Calu3 (cell line): Measurements from ENCODE around the gene SIRT5. TPM values are rescaled to one million over a fixed set of nuclear protein-coding genes. Genes with fewer than 3 reads are reported as not detected.

Source experiments
- BruUV-seq: library from RNA; stranded (reverse); fragments of 400-500 nt; replicated peaks from 2 replicates; lab custom pipeline; 2021; lab: Mats Ljungman, UMichigan
- CTCF ChIA-PET: fragments of 300-600 bp; sonication (Branson Sonifier 250); formaldehyde crosslinking; loops from one replicate; lab custom pipeline; 2022; ENCODE audit warnings: antibody characterized with exemption; lab: Charles Lee
- DNase-seq: peaks from one replicate; pipeline ENCODE4 v3.0.0; 2022
- H3K27ac Mint-ChIP-seq: one replicate; pipeline ENCODE4 v1.8.0; 2022; ENCODE audit warnings: mixed read lengths; ENCODE audit not compliant: unreplicated experiment
- H3K27me3 Mint-ChIP-seq: one replicate; pipeline ENCODE4 v1.8.0; 2022; ENCODE audit warnings: mixed read lengths; ENCODE audit not compliant: unreplicated experiment
- H3K36me3 Mint-ChIP-seq: one replicate; pipeline ENCODE4 v1.8.0; 2022; ENCODE audit warnings: mild to moderate bottlenecking, moderate library complexity, mixed read lengths; ENCODE audit not compliant: insufficient read depth, unreplicated experiment
- H3K4me1 Mint-ChIP-seq: one replicate; pipeline ENCODE4 v1.8.0; 2022; ENCODE audit warnings: mild to moderate bottlenecking, low read depth, mixed read lengths; ENCODE audit not compliant: unreplicated experiment
- H3K4me3 Mint-ChIP-seq: one replicate; pipeline ENCODE4 v1.8.0; 2022; ENCODE audit warnings: mild to moderate bottlenecking, low read depth, moderate library complexity, mixed read lengths; ENCODE audit not compliant: unreplicated experiment
- H3K9me3 Mint-ChIP-seq: one replicate; pipeline ENCODE4 v1.8.0; 2022; ENCODE audit warnings: low read depth, mixed read lengths; ENCODE audit not compliant: unreplicated experiment
- intact Hi-C: fragments of 100-400 bp; cut with micrococcal nuclease; formaldehyde crosslinking; loops from one replicate; pipeline ENCODE4 v1.10.0; 2022; ENCODE audit not compliant: unreplicated experiment
- total RNA-seq: library from RNA; stranded (reverse); gene quantifications from 2 replicates; pipeline ENCODE4 v1.2.3, GENCODE V29; 2022
- TF ChIP-seq, protein P1 (sequence below): fragments of 200-600 bp; IDR thresholded peaks from one replicate; pipeline ENCODE4 v1.8.0; 2022; ENCODE audit warnings: antibody characterized with exemption; ENCODE audit not compliant: unreplicated experiment

SIRT5 gene
- total RNA-seq, 1 experiment from 2014 or later, result 13.5 TPM

DNA sequence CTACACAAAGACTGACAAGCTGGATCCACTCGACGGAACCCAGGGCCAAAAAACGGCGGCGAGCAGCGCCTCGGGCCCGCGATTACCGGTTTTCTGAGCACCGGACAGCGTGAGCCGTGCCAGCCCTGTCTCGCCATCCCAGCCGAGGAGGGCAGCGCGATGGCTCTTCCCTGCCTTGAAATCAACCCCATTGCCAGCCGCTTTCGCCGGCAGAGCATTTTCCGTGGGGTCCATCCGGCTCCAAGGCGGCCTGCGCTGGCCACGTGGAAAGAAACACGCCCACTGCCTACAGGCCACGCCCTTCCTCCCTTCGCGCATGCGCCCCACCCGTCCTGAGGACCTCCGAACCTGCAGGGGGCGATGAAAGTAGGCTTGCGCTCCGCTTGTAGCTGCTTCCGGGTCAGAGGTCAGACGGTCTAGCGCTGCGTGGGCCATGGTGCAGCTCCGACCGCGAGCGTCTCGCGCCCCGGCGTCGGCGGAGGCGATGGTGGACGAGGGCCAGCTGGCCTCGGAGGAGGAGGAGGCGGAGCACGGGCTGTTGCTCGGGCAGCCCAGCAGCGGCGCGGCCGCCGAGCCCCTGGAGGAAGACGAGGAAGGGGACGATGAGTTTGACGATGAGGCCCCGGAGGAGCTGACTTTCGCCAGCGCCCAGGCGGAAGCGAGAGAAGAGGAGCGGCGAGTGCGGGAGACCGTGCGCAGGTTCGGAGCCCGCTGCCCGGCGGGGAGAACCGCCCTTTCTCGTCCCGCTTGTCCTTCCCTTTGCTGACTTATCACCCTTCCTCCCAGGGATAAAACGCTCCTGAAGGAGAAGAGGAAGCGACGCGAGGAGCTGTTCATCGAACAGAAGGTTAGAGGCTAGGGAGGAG, 40.8 kb downstream of the SIRT5 start, which contains the start of gene NOL7:
TSS of gene NOL7 (plus strand) at position 410 of the 866 bp plus-strand sequence. CDS start at position 434, 24 bp downstream.
- no TSS peak for BruUV-seq
- H3K9me3 Mint-ChIP-seq, result no peaks in the 10 kb centered on the region
- DNase-seq, result peak; percentile 95
- TF ChIP-seq, protein P1, sequence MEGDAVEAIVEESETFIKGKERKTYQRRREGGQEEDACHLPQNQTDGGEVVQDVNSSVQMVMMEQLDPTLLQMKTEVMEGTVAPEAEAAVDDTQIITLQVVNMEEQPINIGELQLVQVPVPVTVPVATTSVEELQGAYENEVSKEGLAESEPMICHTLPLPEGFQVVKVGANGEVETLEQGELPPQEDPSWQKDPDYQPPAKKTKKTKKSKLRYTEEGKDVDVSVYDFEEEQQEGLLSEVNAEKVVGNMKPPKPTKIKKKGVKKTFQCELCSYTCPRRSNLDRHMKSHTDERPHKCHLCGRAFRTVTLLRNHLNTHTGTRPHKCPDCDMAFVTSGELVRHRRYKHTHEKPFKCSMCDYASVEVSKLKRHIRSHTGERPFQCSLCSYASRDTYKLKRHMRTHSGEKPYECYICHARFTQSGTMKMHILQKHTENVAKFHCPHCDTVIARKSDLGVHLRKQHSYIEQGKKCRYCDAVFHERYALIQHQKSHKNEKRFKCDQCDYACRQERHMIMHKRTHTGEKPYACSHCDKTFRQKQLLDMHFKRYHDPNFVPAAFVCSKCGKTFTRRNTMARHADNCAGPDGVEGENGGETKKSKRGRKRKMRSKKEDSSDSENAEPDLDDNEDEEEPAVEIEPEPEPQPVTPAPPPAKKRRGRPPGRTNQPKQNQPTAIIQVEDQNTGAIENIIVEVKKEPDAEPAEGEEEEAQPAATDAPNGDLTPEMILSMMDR, result peak; percentile 62
- CTCF ChIA-PET, result interaction anchor here (0.7 to 1.1 kb wide), 3 partner anchors 10 to 67 kb away, joined by 3 to 5 read pairs (median 4); partner anchors contain the start of gene SIRT5
- H3K36me3 Mint-ChIP-seq, result peaks cover 40% of the 10 kb centered on the region
- intact Hi-C loops, result loop anchor here (5.0 kb wide), 1 partner anchor 418 kb away; no protein-coding TSS in a partner anchor
- H3K27ac Mint-ChIP-seq, result peak within 1 kb of the TSS; percentile 84
- peak within 1 kb of the TSS; percentile 96 for H3K4me3 Mint-ChIP-seq
- H3K27me3 Mint-ChIP-seq, result no peaks in the 10 kb centered on the region
- H3K4me1 Mint-ChIP-seq, result peaks cover 12% of the 10 kb centered on the region

DNA sequence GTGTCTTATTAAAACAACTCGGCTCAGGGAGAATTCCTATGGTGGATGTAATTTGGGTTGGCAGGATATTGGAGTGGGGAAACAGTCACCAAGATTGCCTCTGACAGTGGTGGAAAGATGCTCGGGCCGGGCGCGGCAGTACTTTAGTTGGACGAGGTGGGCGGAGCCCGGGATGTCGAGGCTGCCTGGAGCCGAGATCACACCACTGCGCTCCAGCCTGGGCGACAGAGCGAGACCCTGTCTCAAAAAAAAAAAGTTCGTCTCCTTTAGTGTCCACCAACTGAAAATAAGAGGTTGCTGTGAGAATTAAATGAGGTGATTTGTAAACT, 41.4 kb downstream of the SIRT5 start:
- no peaks in the 10 kb centered on the region for H3K27me3 Mint-ChIP-seq
- intact Hi-C loops, result no loop called here
- H3K4me1 Mint-ChIP-seq, result peaks cover 12% of the 10 kb centered on the region
- BruUV-seq, result no TSS peak
- peaks cover 40% of the 10 kb centered on the region for H3K36me3 Mint-ChIP-seq
- H3K27ac Mint-ChIP-seq, result peak overlapping the region; percentile 84
- CTCF ChIA-PET, result interaction anchor here (0.9 kb wide), 1 partner anchor 41 kb away, joined by 3 read pairs; the partner anchor contains the start of gene SIRT5
- no peaks in the 10 kb centered on the region for H3K9me3 Mint-ChIP-seq
- peak overlapping the region; percentile 96 for H3K4me3 Mint-ChIP-seq
- peak; percentile 41 for DNase-seq
- TF ChIP-seq, protein P1, result no peak

GRCh38 chr6:13617066-13617465, 42.7 kb downstream of the SIRT5 start:
- TF ChIP-seq, protein P1, result no peak
- Mint-ChIP-seq H3K4me3 (peak overlapping the region; percentile 96), H3K9me3 (no peaks in the 10 kb centered on the region), H3K27me3 (no peaks in the 10 kb centered on the region), H3K27ac (no peak overlapping the region), H3K4me1 (peaks cover 12% of the 10 kb centered on the region), H3K36me3 (peaks cover 43% of the 10 kb centered on the region)
- DNase-seq, result no peak
- no TSS peak for BruUV-seq
- intact Hi-C loops, result no loop called here
- CTCF ChIA-PET, result no interaction called here

GRCh38 chr6:13624871-13625288, 50.5 kb downstream of the SIRT5 start:
- BruUV-seq, result no TSS peak
- Mint-ChIP-seq H3K4me3 (no peak overlapping the region), H3K9me3 (no peaks in the 10 kb centered on the region), H3K4me1 (no peaks in the 10 kb centered on the region), H3K27ac (no peak overlapping the region), H3K27me3 (no peaks in the 10 kb centered on the region), H3K36me3 (peaks cover 14% of the 10 kb centered on the region)
- CTCF ChIA-PET, result interaction anchor here (0.6 to 1.1 kb wide), 3 partner anchors 10 to 252 kb away, joined by 3 to 5 read pairs (median 3); partner anchors contain the start of gene NOL7
- TF ChIP-seq, protein P1, result no peak
- DNase-seq, result peak; percentile 12
- intact Hi-C loops, result no loop called here
